ENCODE data around the gene CUL5.

CUL5 gene

DNA sequence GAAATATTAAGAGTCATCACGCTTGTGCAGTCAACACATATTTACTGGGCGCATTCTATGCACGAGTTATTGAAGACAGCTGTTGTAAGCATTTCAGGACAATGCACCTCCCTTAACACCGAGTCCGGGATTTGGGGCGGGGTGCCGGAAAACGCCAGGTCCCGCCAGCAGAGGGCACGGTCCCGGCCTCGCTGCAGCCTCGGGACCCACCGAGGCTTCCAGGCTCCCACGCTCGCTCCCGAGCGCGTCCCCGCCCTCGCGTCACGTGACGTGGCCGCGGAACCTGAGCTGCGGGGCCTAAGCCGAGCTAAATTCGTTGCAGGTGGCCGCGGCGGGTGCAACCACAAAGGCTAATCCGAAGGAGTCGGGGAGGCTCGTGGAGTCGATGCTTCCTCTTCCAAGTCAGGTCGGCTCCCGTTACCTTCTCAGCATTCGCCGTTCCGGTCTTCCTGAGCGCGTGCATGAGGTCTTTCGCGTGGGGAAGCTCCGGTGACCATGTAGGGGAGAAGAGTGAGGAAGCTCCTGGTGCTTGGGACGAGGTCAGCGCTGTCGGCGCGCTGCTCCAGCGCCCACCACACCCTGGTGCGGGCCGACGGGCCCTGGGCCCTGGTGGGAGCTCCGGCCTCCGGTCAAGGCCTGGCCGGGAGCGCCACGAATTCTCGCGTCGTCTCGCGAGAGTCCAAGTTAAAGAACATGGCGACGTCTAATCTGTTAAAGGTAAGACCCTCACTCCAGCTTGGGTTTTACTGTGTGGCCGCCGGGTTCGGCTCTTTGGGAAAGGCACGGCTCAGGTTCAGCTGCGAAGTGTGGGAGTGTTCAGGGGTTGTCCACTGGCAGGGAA, at the start of gene CUL5:
Gene CUL5, plus strand, starts transcription at position 243 of the 841 bp plus-strand sequence. Its CDS starts 451 bp downstream, at position 694.
- Histone ChIP-seq H3K9me3 (ENCODE audit: control insufficient read depth, low read length) (no peaks in the 10 kb centered on the region), H3K4me1 (ENCODE audit: control insufficient read depth, insufficient read depth, low read length) (peaks cover 30% of the 10 kb centered on the region), H3K36me3 (ENCODE audit: control insufficient read depth, insufficient read depth, low read length, severe bottlenecking) (no peaks in the 10 kb centered on the region), H3K27me3 (replicated peaks; ENCODE audit: control insufficient read depth, insufficient read depth, low read length) (no peaks in the 10 kb centered on the region), H3K9ac (ENCODE audit: low read length) (peak within 1 kb of the TSS; percentile 100), H3K4me3 (ENCODE audit: low read length) (peak within 1 kb of the TSS; percentile 100)
- DNase-seq (ENCODE audit: low read depth): peak; percentile 97

DNA sequence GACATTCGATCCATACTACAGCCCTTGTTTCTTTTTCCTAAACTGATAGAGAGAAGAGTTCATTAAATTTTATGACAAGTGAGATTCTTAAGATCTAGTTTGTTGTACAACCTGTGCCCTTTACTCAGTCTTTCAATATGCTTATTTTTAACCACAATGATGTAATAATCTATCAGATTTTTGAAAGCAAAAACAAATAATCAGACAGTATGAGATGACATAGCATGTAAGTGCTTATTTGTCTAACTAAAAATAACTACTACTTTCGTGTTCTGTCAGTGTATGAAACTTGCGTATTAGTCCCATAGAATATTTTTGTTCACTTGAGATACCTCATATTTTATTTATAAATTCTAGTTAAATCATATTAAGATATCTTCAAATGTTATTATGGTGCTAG, 47.2 kb upstream of the CUL5 start:
- Histone ChIP-seq H3K36me3 (ENCODE audit: control insufficient read depth, insufficient read depth, low read length, severe bottlenecking) (no peaks in the 10 kb centered on the region), H3K9ac (ENCODE audit: low read length) (no peak overlapping the region), H3K4me3 (ENCODE audit: low read length) (no peak overlapping the region), H3K27me3 (replicated peaks; ENCODE audit: control insufficient read depth, insufficient read depth, low read length) (peaks cover under 1% of the 10 kb centered on the region), H3K9me3 (ENCODE audit: control insufficient read depth, low read length) (no peaks in the 10 kb centered on the region), H3K4me1 (ENCODE audit: control insufficient read depth, insufficient read depth, low read length) (peaks cover 14% of the 10 kb centered on the region)
- no peak for DNase-seq (ENCODE audit: low read depth)

DNA sequence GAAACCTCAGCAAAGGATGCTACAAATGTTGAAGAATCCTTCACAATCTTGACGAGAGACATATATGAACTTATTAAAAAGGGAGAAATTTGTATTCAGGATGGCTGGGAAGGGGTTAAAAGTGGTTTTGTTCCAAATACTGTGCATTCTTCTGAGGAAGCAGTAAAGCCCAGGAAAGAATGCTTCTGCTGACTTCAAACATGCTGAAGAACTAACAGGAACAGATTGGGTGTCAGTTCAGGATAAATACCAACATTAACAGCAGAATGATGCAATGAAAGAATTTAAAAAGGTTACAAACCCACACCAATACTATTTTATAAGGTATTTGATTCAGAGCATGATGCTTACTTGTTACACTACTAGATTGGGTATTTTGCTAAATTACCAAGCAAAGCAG, 46.5 kb upstream of the CUL5 start:
- no peaks in the 10 kb centered on the region for H3K9me3 ChIP-seq (ENCODE audit: control insufficient read depth, low read length)
- no peak overlapping the region for H3K9ac ChIP-seq (ENCODE audit: low read length)
- no peaks in the 10 kb centered on the region for H3K27me3 ChIP-seq (replicated peaks; ENCODE audit: control insufficient read depth, insufficient read depth, low read length)
- no peak overlapping the region for H3K4me3 ChIP-seq (ENCODE audit: low read length)
- peak; percentile 31 for DNase-seq (ENCODE audit: low read depth)
- H3K36me3 ChIP-seq (ENCODE audit: control insufficient read depth, insufficient read depth, low read length, severe bottlenecking): no peaks in the 10 kb centered on the region
- peaks cover 10% of the 10 kb centered on the region for H3K4me1 ChIP-seq (ENCODE audit: control insufficient read depth, insufficient read depth, low read length)

DNA sequence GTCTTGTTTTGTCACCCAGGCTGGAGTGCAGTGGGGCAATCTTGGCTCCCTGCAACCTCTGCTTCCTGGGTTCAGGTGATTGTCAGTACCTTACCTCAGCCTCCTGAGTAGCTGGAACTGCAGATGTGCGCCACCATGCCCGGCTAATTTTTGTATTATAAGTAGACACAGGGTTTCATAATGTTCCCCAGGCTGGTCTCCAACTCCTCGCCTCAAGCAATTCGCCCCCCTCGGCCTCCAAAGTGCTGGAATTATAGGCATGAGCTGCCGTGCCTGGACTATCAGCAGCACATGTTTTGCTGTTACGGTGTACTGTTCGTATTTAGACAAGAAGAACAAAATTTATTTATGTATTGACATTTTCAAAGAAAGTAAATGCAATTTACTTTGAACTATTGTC, 45.6 kb upstream of the CUL5 start:
- DNase-seq (ENCODE audit: low read depth): no peak
- Histone ChIP-seq H3K36me3 (ENCODE audit: control insufficient read depth, insufficient read depth, low read length, severe bottlenecking) (no peaks in the 10 kb centered on the region), H3K27me3 (replicated peaks; ENCODE audit: control insufficient read depth, insufficient read depth, low read length) (no peaks in the 10 kb centered on the region), H3K9me3 (ENCODE audit: control insufficient read depth, low read length) (no peaks in the 10 kb centered on the region), H3K4me3 (ENCODE audit: low read length) (no peak overlapping the region), H3K4me1 (ENCODE audit: control insufficient read depth, insufficient read depth, low read length) (peaks cover 5% of the 10 kb centered on the region), H3K9ac (ENCODE audit: low read length) (no peak overlapping the region)

DNA sequence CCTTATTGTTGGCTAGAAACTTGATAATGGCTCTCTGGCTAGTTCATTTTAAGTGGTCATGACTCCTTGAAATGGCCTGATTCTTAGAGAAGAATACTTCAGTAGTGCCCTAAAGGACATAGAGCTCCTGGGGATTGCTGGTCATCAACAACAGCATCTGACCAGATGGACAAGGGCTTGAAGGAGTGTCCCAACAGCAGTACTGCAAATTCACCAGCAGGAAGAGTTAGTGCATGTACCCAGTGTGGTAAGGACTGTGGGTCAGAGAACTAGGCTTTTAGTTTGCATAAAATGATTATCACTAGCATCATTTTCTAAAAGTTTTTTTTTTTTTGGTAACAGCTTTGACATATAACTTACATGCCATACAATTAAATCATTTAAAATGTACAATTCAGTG, 39.5 kb upstream of the CUL5 start:
- H3K9ac ChIP-seq (ENCODE audit: low read length): no peak overlapping the region
- no peaks in the 10 kb centered on the region for H3K36me3 ChIP-seq (ENCODE audit: control insufficient read depth, insufficient read depth, low read length, severe bottlenecking)
- no peaks in the 10 kb centered on the region for H3K4me1 ChIP-seq (ENCODE audit: control insufficient read depth, insufficient read depth, low read length)
- H3K4me3 ChIP-seq (ENCODE audit: low read length): no peak overlapping the region
- H3K9me3 ChIP-seq (ENCODE audit: control insufficient read depth, low read length): no peaks in the 10 kb centered on the region
- DNase-seq (ENCODE audit: low read depth): no peak
- H3K27me3 ChIP-seq (replicated peaks; ENCODE audit: control insufficient read depth, insufficient read depth, low read length): no peaks in the 10 kb centered on the region

DNA sequence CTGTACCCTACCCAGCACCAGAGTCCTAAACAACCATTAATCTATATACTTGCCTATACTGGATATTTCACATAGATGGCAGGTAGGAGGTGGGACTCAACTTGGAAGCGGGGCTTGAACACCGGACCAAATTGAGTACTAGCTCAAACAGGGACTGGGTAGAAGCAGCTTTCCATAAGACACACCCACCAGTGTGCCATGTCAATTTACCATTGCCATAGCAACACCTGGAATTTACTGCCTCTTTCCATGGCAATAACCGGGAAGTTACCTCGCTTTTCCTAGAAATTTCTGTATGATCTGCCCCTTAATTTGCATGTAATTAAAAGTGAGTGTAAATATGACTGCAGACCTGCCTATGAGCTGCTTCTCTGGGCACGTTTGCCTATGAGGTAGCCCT, 38.6 kb upstream of the CUL5 start:
- no peak for DNase-seq (ENCODE audit: low read depth)
- Histone ChIP-seq H3K4me1 (ENCODE audit: control insufficient read depth, insufficient read depth, low read length) (no peaks in the 10 kb centered on the region), H3K9ac (ENCODE audit: low read length) (no peak overlapping the region), H3K27me3 (replicated peaks; ENCODE audit: control insufficient read depth, insufficient read depth, low read length) (no peaks in the 10 kb centered on the region), H3K4me3 (ENCODE audit: low read length) (no peak overlapping the region), H3K36me3 (ENCODE audit: control insufficient read depth, insufficient read depth, low read length, severe bottlenecking) (no peaks in the 10 kb centered on the region), H3K9me3 (ENCODE audit: control insufficient read depth, low read length) (no peaks in the 10 kb centered on the region)

DNA sequence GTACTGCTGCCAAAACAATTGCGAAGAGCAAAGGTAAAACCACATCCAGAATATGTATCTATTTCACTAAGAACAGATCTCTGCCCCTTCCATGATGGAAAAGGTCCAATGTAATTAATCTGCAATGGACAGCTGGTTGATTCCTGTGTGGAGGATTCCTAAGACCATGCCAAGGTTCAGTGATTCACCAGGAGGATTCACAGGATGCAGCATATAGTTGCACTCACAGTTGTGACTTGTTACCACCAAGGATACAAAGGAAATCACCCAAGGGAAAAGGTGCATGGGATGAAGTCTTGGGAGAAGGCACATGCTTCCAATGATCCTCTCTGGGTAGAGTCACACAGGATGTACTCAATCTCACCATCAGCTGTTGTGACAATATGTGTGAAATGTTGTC, 35.1 kb upstream of the CUL5 start:
- no peak overlapping the region for H3K9ac ChIP-seq (ENCODE audit: low read length)
- H3K9me3 ChIP-seq (ENCODE audit: control insufficient read depth, low read length): no peaks in the 10 kb centered on the region
- H3K4me1 ChIP-seq (ENCODE audit: control insufficient read depth, insufficient read depth, low read length): no peaks in the 10 kb centered on the region
- no peaks in the 10 kb centered on the region for H3K36me3 ChIP-seq (ENCODE audit: control insufficient read depth, insufficient read depth, low read length, severe bottlenecking)
- DNase-seq (ENCODE audit: low read depth): no peak
- no peaks in the 10 kb centered on the region for H3K27me3 ChIP-seq (replicated peaks; ENCODE audit: control insufficient read depth, insufficient read depth, low read length)
- no peak overlapping the region for H3K4me3 ChIP-seq (ENCODE audit: low read length)

DNA sequence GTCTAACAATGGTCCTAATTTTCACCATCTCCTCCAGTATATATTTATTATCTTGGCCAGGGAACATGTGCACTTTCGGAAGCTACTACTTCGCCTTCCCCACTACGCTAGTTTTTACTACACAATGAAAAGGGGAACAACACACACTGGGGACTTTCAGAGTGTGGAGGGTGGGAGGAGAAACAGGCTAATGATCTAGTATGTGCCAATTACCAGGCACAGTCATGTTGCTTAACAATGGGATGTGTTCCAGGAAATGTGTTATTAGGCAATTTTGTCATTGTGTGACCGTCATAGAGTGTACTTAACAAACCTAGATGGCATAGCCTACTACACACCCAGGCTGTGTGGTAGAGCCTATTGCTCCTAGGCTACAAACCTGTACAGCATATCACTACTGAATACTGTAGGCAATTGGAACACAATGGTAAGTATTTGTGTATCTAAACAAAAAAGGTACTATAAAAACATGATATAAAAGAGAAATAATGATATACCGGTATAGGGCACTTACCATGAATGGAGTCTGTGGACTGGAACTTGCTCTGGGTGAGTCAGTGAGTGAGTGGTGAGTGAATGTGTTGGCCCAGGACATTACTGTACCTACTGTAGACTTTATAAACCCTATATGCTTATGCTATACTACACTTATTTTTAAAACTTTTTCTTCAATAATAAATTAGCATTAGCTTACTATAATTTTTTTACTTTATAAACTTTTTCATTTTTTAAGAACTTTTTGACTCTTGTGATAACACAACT, 20.1 kb upstream of the CUL5 start:
- no peak overlapping the region for H3K4me3 ChIP-seq (ENCODE audit: low read length)
- peaks cover 3% of the 10 kb centered on the region for H3K27me3 ChIP-seq (replicated peaks; ENCODE audit: control insufficient read depth, insufficient read depth, low read length)
- DNase-seq (ENCODE audit: low read depth): no peak
- H3K9ac ChIP-seq (ENCODE audit: low read length): no peak overlapping the region
- no peaks in the 10 kb centered on the region for H3K4me1 ChIP-seq (ENCODE audit: control insufficient read depth, insufficient read depth, low read length)
- no peaks in the 10 kb centered on the region for H3K36me3 ChIP-seq (ENCODE audit: control insufficient read depth, insufficient read depth, low read length, severe bottlenecking)
- no peaks in the 10 kb centered on the region for H3K9me3 ChIP-seq (ENCODE audit: control insufficient read depth, low read length)

DNA sequence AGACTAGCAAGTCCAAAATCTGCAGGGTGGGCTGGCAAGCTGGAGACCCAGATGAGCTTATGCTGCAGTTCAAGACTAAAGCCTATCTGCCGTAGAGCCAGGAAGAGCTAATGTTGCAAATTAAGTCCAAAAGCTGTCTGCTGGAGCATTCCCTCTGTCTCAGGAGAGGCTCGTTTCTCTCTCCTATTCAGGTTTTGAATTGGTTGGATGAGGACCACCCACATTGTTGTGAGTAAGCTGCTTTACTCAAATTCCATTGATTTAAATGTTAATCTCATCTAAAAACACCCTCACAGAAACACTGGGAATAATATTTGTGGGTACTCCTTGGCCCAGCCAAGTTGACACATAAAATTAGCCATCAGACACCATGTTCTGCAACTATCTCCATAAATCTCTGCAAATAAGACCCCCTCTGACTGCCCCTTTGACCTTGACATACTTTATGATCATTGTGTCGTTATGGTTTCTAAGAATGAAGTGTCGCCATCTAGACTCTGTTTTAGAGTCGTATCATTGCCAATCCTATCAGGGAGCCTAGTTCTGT, 16.8 kb upstream of the CUL5 start:
- no peak overlapping the region for H3K9ac ChIP-seq (ENCODE audit: low read length)
- H3K9me3 ChIP-seq (ENCODE audit: control insufficient read depth, low read length): no peaks in the 10 kb centered on the region
- DNase-seq (ENCODE audit: low read depth): no peak
- H3K36me3 ChIP-seq (ENCODE audit: control insufficient read depth, insufficient read depth, low read length, severe bottlenecking): no peaks in the 10 kb centered on the region
- H3K4me3 ChIP-seq (ENCODE audit: low read length): no peak overlapping the region
- no peaks in the 10 kb centered on the region for H3K4me1 ChIP-seq (ENCODE audit: control insufficient read depth, insufficient read depth, low read length)
- peaks cover 9% of the 10 kb centered on the region for H3K27me3 ChIP-seq (replicated peaks; ENCODE audit: control insufficient read depth, insufficient read depth, low read length)

DNA sequence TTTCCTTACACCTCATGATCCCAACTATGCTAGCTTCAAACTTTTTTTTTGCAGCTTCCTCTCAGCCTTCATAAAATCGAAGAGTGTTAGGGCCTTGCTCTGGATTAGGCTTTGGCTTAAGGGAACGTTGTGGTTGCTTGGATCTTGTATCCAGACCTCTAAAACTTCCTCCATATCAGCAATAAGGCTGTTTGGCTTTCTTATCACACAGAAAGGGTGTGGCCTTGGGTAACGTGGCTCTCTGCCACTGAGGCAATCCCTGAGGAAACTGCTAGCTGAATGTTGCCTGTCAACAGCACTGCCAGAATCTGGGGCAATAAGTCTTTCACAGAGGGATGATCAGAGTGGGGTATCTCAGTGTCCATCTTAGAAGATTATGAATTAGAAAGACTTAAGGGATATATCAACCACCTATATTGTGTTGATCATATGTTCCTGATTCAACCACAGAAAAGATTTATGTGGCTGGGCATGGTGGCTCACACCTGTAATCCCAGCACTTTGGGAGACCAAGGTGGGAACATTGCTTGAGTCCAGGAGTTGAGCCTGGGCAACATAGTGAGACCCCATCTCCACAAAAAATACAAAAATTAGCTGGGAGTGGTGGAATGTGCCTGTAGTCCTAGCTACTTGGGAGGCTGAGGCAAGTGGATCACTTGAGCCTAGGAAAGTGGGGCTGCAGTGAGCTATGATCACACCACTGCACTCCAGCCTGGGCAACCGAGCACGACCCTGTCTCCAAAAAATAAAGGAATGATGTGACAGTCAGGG, 12.5 kb upstream of the CUL5 start:
- no peaks in the 10 kb centered on the region for H3K9me3 ChIP-seq (ENCODE audit: control insufficient read depth, low read length)
- no peak overlapping the region for H3K9ac ChIP-seq (ENCODE audit: low read length)
- peaks cover 9% of the 10 kb centered on the region for H3K27me3 ChIP-seq (replicated peaks; ENCODE audit: control insufficient read depth, insufficient read depth, low read length)
- no peak for DNase-seq (ENCODE audit: low read depth)
- H3K36me3 ChIP-seq (ENCODE audit: control insufficient read depth, insufficient read depth, low read length, severe bottlenecking): no peaks in the 10 kb centered on the region
- no peak overlapping the region for H3K4me3 ChIP-seq (ENCODE audit: low read length)
- H3K4me1 ChIP-seq (ENCODE audit: control insufficient read depth, insufficient read depth, low read length): no peaks in the 10 kb centered on the region

DNA sequence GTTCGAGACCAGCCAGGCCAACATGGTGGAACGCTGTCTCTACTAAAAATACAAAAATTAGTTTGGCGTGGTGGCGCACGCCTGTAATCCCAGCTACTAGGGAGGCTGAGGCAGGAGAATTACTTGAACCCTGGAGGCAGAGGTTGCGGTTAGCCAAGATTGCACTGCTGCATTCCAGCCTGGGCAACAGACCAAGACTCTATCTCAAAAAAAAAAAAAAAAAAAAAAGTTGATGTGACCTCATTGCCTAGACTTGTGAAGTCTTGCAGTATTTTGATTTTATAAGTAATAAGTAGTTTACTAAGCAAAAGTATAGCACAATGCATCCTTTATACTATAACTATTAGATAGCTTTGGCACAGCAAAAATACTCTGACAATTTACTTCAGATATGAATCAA, 9.9 kb upstream of the CUL5 start:
- no peaks in the 10 kb centered on the region for H3K9me3 ChIP-seq (ENCODE audit: control insufficient read depth, low read length)
- DNase-seq (ENCODE audit: low read depth): no peak
- no peak overlapping the region for H3K9ac ChIP-seq (ENCODE audit: low read length)
- no peaks in the 10 kb centered on the region for H3K4me1 ChIP-seq (ENCODE audit: control insufficient read depth, insufficient read depth, low read length)
- H3K36me3 ChIP-seq (ENCODE audit: control insufficient read depth, insufficient read depth, low read length, severe bottlenecking): no peaks in the 10 kb centered on the region
- no peak overlapping the region for H3K4me3 ChIP-seq (ENCODE audit: low read length)
- H3K27me3 ChIP-seq (replicated peaks; ENCODE audit: control insufficient read depth, insufficient read depth, low read length): peaks cover 11% of the 10 kb centered on the region

Measured in adipocyte (in vitro differentiated cells).